Measurements from ENCODE around the gene CLEC1A.

CLEC1A gene

DNA sequence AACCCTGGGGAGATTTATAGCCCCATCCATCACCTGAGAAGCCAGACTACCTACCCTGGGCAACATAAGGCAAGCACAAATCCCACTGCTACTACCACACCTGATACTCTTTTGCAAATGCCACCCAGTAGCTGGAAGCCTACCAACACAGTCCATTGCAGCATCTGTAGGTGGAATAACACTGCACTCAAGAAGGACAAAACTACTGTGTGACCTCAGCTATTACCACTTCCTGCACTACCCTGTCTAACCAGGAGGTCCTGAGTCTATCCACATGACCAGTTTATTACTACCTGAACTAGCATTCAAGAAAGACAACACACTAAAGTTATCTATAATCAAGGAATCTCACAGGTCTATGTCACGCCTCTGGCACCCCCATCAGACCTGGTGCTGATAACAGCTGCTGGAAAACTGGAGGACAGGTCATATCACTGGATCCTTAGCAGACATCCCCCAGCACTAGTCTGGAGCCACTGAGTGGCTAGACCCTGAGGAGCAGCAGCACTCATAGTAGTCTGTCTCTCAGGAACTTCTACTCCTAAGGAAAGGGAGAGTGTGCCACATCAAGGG lies 2.9 kb upstream of the CLEC1A start:
- no peak for DNase-seq

GRCh38 chr12:10101042-10101579 lies 2.3 kb upstream of the CLEC1A start:
- no peak for DNase-seq

DNA sequence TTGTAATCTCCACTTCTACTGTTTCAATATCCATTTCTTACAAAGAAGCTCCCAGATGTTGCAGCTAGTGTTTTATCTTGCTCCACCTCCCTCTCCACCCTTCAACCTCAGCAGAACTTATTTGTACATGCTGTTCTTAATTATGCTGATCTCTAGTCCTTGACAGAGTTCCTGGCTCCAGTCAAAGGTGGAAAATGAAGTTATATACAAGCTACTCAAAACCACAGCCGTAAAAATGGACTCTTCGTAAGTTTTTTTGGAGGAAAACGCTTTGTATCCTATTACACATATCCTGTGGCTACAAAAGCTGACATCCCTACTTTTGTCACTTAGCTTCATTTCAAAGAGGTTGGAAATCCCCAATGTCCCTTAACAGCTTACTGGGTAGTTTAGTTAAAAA lies 1.3 kb downstream of the CLEC1A start:
- no peak for DNase-seq

GRCh38 chr12:10095971-10096370 lies 2.8 kb downstream of the CLEC1A start:
- no peak for DNase-seq

DNA sequence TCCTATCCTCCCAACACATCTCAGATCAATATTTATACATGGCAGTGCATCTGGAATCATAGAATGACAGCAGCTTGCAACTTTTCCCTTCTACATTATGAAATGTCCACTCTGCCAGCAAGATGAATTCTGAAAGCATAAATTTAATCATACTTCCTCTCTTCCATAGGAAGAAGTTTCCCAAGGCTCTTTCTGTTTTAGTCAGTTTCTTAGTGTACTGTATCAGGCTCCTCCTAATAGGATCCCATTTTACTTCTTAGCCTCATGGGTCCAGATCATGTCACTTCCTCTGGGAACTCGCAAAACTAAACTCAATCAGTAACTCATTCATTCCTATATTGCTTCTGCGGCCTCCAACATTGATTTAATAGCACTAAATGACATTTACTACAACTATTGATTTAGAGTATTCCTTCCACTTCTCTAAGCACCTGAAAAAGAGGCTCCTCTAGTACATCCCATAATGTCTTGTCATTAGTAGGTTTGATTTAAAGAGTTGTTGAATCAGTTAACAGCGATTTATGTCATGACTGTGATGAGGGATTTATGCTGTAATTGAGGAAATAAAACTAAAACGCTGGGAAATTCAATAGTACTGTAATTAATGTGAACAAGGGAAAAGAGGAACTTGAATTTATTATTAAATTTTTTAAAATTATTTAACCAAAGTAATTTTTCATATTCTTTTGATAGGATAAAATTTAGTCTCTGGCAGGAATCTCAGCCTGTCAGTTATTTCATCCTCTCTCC lies 4.0 kb downstream of the CLEC1A start:
- no peak for DNase-seq

- DNase-seq: no peak
Observed at GRCh38 chr12:10088955-10089900, 9.6 kb downstream of the CLEC1A start.

GRCh38 chr12:10088031-10088430 lies 10.8 kb downstream of the CLEC1A start:
- DNase-seq: no peak

DNA sequence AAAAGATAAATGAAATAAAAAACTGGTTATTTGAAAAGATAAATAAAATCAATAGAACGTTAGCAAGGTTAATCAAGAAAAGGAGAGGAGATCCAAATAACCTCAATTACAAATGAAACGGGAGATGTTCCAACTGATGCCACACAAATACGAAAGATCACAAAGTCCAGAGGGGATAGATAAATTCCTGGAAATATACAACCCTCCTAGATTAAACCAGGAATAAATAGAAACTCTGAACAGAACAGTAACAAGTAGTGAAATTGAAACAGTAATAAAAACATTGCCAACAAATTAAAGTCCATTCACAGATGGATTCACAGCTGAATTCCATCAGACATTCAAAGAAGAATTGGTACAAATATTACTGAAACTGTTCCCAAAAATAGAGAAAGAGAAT lies 12.4 kb downstream of the CLEC1A start:
- DNase-seq: no peak

- DNase-seq: no peak
Observed at GRCh38 chr12:10084733-10085132, 14.1 kb downstream of the CLEC1A start.

DNA sequence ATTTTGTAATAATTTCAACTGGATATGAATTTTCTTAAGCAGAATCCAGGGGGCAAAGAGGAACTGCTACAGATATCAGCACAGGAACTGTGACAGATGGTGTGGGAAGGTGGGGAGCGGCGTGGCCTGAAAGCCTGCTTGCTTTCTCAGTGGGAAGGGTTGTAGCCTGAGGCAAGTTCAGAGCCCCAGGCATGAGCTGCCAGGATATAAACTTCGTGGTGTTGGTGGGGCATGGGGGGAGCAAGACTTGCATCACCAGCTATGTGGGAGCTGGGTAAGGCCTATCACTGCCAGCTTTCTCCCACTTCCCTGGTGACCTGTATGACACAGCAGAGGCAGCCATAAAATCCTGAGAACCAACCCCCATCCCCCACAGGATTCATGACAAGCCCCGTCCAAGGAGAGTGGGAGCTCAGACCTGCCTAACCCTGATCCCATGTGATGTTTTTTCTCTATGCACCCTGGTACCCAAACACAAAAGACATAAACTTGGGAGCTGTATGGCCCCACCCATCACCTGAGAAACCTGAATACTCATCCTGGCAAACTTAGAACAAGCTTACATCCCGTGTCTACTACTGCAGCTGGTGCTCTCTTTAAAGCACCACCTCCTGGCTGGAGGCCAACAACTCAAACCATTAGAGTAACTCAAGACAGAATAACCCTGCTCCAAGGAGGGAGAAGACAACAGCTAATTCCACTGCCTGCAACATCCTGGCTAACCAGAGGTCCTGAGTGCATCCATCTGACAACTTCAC lies 16.5 kb downstream of the CLEC1A start:
- DNase-seq: no peak

- DNase-seq: no peak
Observed at GRCh38 chr12:10075451-10075850, 23.3 kb downstream of the CLEC1A start.

DNA sequence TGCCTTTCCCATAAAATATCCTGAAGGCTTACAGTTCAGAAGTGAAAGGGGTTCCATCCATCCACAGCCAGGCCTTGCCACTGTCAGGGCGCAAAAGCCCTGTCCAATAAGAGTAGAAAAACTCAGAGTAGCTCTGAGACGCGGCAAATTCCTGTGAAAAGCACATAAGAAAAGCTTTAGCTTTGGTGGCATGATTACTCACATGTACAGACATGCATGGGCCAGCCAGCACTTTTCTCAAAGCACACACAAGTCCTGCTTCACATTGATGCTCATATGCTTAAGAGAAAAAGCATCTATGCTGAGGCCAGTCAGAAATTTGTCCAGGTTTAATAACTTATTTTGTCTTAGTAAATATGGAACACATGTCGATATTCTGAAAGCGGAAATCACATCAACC lies 25.5 kb downstream of the CLEC1A start:
- DNase-seq: no peak

DNA sequence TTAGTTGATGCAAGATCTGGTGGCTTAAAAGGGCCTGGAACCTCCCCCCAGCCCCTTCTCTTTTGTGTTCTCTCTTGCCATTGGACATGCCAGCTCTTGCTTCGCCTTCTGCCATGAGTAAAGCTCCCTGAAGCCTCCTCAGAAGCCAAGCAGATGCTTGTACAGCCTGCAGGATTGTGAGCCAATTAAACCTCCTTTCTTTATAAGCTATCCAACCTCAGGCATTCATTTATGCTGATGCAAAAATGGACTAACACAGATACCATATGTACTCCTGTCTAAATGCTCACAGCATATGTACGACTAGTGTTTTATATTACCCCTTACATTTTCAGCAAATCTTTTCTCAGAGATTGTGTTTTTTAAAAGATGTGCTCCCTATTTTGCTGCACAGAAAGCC lies 26.7 kb downstream of the CLEC1A start:
- no peak for DNase-seq

DNA sequence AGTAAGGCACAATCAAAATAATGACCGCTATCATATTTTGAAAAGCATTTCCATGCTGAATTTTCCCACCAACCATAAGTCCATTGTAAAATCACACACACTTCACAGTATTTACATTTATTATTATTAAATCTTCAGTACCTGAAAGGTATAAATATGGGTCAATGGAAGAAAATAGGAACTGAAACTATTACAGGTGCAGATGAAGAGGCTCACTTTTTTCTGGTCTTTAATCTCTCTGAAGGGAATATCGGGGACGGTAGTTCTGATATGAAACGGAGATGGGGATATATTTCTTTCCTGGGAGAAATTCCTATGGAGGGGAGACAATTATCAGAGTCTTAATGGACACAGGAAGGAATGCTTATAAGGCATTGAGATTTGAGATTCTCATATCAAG lies 28.4 kb downstream of the CLEC1A start:
- no peak for DNase-seq

GRCh38 chr12:10069976-10070375 lies 28.8 kb downstream of the CLEC1A start:
- DNase-seq: no peak

- no peak for DNase-seq
Observed at GRCh38 chr12:10069099-10069498, 29.7 kb downstream of the CLEC1A start.

DNA sequence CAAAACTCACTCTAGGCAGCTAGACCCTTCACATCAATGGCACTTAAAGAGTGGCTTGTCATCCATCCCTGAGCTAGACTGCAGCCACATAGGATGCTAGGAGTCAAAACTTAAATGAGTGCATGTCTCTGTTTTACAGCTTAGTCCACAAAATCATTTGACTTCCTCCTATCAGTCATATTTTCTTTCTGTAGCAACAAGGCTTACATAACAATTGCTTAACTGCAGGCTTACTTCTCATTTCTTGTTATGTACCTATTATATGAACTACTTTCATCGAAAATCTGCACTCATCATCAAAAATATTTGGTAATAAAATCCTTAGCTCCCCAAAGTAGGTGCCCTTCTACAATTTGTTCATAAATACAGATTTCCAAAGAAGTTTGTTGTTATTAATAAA lies 30.1 kb downstream of the CLEC1A start:
- DNase-seq: no peak

DNA sequence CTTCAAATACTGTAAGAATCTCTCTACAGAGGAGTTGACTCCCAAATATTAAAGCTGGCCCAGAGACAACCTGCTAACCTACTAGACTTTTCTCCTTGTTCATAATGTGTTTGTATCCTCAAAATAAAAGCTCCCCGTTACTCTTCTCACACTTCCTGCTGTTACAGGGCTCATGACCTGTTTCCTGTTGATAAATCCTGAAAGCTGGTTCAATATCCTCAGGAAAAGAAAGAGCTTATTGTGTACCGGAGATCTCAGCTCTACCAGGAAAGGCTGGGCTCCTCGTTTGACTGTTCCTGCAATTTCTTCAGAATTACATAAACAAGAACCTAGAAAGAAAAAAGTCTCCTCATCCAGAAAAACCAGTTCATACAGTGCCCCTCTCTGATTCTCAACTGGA lies 30.8 kb downstream of the CLEC1A start:
- DNase-seq: no peak

GRCh38 chr12:10067264-10067663 lies 31.5 kb downstream of the CLEC1A start:
- no peak for DNase-seq

DNA sequence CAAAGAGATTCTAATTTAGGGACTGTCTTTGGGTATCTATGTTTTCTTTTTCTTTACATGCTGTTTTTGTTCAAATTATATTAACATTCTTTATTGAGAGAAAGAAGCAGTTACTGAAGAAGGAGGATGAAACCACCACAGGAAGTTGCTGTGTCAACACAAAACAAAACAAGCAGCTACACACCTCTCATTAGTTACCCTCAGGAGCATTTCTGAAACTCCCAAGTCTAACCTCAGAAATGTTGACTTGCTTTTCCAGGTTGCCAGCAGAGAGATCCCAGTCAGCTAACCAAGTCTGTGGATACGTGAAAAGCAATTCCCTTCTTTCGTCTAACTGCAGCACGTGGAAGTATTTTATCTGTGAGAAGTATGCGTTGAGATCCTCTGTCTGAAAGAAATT lies 33.5 kb downstream of the CLEC1A start:
- no peak for DNase-seq

DNA sequence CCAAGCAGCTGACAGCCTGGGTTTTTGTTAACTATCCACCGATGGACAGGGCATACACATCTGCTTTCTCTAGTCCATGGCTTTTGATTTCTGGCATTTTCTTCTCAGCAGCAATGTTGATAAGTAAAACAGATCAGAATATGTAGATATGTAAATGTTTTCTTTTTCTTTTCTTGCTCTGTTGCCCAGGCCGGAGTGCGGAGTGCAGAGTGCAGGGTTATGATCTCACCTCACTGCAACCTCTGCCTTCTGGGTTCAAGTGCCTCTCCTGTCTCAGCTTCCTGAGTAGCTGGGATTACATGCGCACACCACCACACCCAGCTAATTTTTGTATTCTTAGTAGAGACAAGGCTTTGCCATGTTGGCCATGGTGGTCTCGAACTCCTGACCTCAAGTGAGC lies 40.4 kb downstream of the CLEC1A start:
- DNase-seq: no peak
